GM12892 (cell line): ENCODE results near the gene PCED1B.
"Not testable (repeated sequence)": the region's sequence is repeated elsewhere in the genome, so short reads cannot be mapped to it uniquely, and the experiment has no call there.

ENCODE experiments used
- DNase-seq: peaks from one replicate; pipeline ENCODE4 v3.0.0; 2011; ENCODE audit not compliant: insufficient read length
- FAIRE-seq: peaks from 2 replicates; lab custom pipeline; 2011; peaks lifted over from hg19 to GRCh38; lab: Jason Lieb, UNC
- POLR2A ChIP-seq: IDR thresholded peaks from 2 replicates; pipeline ENCODE4 v1.6.1; 2011; ENCODE audit warnings: low read depth, low read length, control low read depth
- POLR2AphosphoS5 ChIP-seq: IDR thresholded peaks from 2 replicates; pipeline ENCODE4 v1.6.1; 2011; ENCODE audit warnings: low read depth, low read length, control low read depth
- TAF1 ChIP-seq: IDR thresholded peaks from 2 replicates; pipeline ENCODE4 v1.6.1; 2011; ENCODE audit warnings: low read depth, mild to moderate bottlenecking, control low read depth, low read length, borderline replicate concordance

Gene PCED1B

DNA sequence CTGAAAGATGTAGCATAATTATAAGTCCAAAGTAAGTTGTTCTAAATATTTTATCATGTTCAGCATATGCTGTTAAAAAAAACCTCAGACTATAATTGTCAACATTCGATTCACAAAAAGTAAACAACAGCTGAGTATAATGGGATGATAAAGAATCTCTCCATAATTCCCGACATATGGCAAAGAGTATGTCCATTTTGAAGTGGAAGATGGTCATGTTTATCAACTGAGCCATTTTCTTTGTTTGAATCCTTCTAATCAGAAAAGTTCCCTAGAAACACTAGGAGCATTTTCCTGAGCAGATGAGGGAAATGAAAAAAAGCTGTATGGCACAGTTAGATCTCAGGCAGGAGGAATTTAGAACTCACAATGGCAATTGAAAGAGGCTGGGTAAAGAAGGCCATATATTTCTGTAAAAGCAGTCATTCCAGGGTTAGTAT lies 192.4 kb downstream of the PCED1B start:
- TF ChIP-seq TAF1 (no peak), POLR2AphosphoS5 (no peak), POLR2A (no peak)
- FAIRE-seq (no peak), DNase-seq (no peak)

DNA sequence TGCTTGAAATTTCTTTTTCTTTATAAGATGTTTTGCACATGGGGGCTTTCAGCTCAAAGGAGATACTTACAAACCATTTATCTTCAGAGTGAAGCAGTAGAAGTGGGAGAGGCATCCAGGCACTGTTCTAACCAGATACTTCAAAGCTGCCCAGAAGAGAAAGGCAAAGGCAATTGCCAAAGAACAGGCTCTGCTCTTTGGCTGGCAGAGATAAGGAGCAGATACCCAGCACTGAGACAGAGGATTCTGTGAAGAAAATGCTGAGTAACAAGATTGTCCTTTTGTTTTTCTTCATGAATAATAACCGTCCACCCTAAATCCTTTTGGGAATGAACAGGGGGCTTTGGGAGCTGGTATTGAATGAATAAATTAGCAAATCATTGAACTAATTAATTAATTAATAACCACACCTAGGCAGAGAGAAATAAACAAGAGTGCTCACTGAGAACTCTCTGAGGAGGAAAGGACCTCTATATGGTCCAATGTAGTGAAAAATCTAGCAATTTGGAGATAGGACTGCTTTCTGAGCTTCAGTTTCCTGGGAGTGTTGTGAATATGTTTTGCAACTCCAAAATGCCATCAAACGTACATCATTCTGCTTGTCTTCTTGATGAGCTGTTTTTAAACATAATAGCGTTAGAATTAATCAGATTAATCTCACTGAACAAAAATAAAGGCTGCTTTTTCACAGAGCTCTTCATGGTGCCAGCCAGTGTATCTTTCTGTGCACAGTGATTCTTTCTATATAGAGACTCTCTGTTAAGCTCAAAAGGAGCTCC lies 193.2 kb downstream of the PCED1B start:
- no peak for FAIRE-seq
- DNase-seq: no peak
- TF ChIP-seq POLR2A: no peak
- TF ChIP-seq POLR2AphosphoS5: no peak
- TF ChIP-seq TAF1: no peak

DNA sequence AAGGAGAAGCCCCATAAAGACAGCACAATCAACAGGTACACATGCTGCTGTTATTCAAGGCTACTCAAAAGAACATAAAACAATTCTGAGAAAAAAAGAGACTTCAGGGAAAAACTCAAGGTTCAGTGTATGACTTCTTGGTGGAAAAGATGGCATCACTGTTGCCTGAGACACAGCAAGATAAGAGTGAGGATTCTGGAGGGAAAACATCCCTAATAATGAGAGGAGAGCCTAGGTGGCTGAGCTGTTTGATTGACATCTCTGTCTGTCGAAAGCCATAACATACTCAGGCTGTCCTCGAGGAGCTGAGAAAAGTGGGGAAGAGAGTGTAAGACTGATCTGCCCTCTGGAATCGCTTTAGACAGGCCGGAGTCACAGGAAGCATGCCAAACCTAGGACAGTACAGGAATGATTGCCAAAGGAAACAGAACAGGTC lies 193.8 kb downstream of the PCED1B start:
- no peak for FAIRE-seq
- DNase-seq: no peak
- no peak for TF ChIP-seq TAF1
- TF ChIP-seq POLR2A: no peak
- TF ChIP-seq POLR2AphosphoS5: no peak

DNA sequence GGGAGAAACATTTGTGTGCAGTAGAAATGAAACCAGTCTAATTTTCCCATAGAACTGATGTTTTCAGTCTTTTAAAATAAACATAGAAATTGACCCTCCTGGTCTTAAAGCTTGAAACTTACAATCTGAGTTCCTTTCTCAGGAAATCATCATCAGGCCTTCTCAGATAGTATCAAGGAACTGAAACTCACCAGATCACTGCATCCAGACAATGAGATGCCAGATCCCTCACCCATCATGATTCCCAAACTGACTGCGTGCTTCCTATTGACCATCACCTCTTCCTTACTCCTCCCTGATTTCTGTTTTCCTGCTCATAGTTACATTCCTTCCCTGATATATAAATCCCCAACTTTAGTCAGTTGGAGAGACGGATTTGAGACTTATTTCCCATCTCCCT lies 195.3 kb downstream of the PCED1B start:
- FAIRE-seq (no peak), DNase-seq (no peak)
- TF ChIP-seq POLR2A (no peak), TAF1 (no peak), POLR2AphosphoS5 (no peak)

- no peak for FAIRE-seq
- no peak for DNase-seq
- TF ChIP-seq POLR2AphosphoS5 (no peak), TAF1 (no peak), POLR2A (no peak)
Observed at GRCh38 chr12:47276253-47276620, 196.8 kb downstream of the PCED1B start.

DNA sequence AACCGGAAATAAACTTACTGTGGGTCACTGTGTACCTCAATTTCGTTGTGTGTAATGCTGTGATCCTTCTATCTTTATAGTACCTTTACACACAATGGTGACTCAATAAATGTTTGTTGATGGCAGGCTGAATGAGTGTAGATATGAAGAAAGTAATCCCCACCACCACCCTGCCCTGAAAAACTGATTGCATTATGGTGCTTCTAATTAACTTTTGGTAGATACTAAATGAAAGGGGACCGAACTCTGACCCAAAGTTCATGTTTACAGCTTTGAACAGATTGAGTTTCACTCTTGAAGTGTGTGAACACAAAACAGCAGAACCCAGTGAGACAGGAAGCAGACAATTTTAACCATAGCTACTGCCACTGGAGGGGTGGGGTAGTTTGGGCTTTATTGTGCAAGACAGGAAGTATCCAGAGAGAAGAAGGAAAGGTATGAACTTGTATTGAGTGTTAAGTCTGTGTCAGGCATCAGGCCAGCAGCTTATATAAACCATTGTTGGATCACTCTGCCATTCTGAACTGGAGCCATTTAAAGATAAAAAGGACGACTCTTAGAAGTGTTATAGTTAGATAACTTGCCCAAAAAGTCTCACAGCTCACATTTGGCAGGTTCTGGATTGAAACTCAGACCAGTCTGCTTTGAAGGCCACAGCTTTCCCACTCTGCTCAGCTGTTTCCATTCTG lies 197.3 kb downstream of the PCED1B start:
- no peak for FAIRE-seq
- peak; percentile 13 for DNase-seq
- TF ChIP-seq TAF1: no peak
- TF ChIP-seq POLR2A: no peak
- no peak for TF ChIP-seq POLR2AphosphoS5

DNA sequence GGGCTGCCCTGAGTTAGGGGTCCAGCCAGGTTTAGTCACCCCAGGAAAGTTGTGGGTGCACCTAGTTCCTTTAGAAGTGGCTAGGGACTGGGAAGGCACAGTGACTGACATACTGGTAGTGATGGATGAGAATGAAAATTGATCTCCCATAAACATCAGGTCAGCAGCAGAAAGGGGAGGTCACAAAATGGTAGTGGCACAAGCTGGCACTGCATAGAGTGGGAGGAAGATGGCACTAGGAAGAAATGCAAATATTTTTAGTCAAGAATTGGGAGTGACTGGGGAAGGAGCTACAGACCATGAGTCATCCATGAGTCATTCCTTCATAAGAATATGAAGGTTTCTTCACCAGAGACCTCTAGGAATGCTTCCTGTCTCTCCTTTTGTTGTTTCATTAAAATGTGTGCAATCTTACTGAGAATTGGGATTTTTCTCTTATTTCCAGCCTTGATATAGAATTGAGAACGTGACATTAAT lies 198.6 kb downstream of the PCED1B start:
- FAIRE-seq (no peak), DNase-seq (no peak)
- TF ChIP-seq TAF1 (no peak), POLR2A (no peak), POLR2AphosphoS5 (no peak)

GRCh38 chr12:47279758-47280157 lies 200.3 kb downstream of the PCED1B start:
- not testable (repeated sequence) for FAIRE-seq, DNase-seq

- FAIRE-seq (no peak), DNase-seq (no peak)
- TF ChIP-seq POLR2AphosphoS5 (no peak), TAF1 (no peak), POLR2A (no peak)
Observed at GRCh38 chr12:47280543-47281300, 201.3 kb downstream of the PCED1B start.

- TF ChIP-seq TAF1: no peak
- no peak for TF ChIP-seq POLR2AphosphoS5
- no peak for TF ChIP-seq POLR2A
- FAIRE-seq (no peak), DNase-seq (no peak)
Observed at GRCh38 chr12:47281667-47282171, 202.3 kb downstream of the PCED1B start.

- FAIRE-seq (no peak), DNase-seq (no peak)
- TF ChIP-seq POLR2AphosphoS5: no peak
Observed at GRCh38 chr12:47282206-47282605, 202.8 kb downstream of the PCED1B start.
